HG03575 (cell line): ENCODE results near the gene GLCE.

Experiments
- ATAC-seq: cut with Tn5 transposase; IDR thresholded peaks from one replicate; pipeline ENCODE4 v1.9.1; 2021; ENCODE audit not compliant: unreplicated experiment, insufficient number of reproducible peaks, low FRiP score; ENCODE audit errors: extremely low read depth

Gene GLCE

GRCh38 chr15:69303337-69304181, 143.1 kb downstream of the GLCE start:
- ATAC-seq: no peak

- ATAC-seq: no peak
Observed at GRCh38 chr15:69304182-69304545, 143.7 kb downstream of the GLCE start.

- ATAC-seq: no peak
Observed at GRCh38 chr15:69305204-69305931, 144.9 kb downstream of the GLCE start.

GRCh38 chr15:69305933-69306568, 145.6 kb downstream of the GLCE start:
- ATAC-seq: no peak

- no peak for ATAC-seq
Observed at GRCh38 chr15:69307939-69308338, 147.5 kb downstream of the GLCE start.

GRCh38 chr15:69308949-69309348, 148.5 kb downstream of the GLCE start:
- ATAC-seq: no peak

GRCh38 chr15:69311319-69311721, 150.9 kb downstream of the GLCE start:
- no peak for ATAC-seq

GRCh38 chr15:69313432-69314000, 153.1 kb downstream of the GLCE start:
- ATAC-seq: no peak

- no peak for ATAC-seq
Observed at GRCh38 chr15:69314131-69314530, 153.7 kb downstream of the GLCE start.

GRCh38 chr15:69314736-69315135, 154.3 kb downstream of the GLCE start:
- ATAC-seq: no peak

GRCh38 chr15:69315402-69316110, 155.1 kb downstream of the GLCE start:
- ATAC-seq: no peak

GRCh38 chr15:69316291-69316690, 155.9 kb downstream of the GLCE start:
- ATAC-seq: no peak

GRCh38 chr15:69317392-69317841, 157.0 kb downstream of the GLCE start:
- ATAC-seq: no peak

GRCh38 chr15:69318033-69318432, 157.6 kb downstream of the GLCE start:
- ATAC-seq: no peak

GRCh38 chr15:69319384-69320375, 159.2 kb downstream of the GLCE start:
- ATAC-seq: no peak

- no peak for ATAC-seq
Observed at GRCh38 chr15:69320977-69321554, 160.6 kb downstream of the GLCE start.
